ENCODE measurements around the gene SLC2A11. TPM values are rescaled to one million over a fixed set of nuclear protein-coding genes. Genes with fewer than 3 reads are reported as not detected.

SLC2A11 gene
- total RNA-seq, 1 experiment from 2014 or later: 9.4 TPM

DNA sequence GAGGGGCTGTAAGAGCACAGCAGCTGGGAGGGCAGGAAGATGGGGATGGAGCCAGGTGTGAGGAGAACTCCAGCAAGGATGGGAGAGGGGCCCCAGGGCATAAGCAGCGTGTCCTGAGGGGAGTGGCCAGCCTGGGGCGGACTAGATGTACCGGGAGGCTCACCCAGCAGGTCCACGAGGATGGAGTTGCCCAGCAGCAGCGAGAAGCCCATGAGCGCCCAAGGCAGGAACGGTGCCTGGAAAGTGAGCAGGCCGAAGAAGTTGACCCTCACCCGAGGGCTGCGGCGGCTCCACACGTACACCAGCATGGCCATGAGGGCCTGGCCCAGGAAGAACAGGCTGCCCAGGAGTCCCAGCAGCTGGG, 20.2 kb upstream of the SLC2A11 start:
- no peak for DNase-seq
- Histone ChIP-seq H3K79me2 (ENCODE audit: low read length) (no peaks in the 10 kb centered on the region), H3K27me3 (ENCODE audit: low read length) (no peaks in the 10 kb centered on the region), H3K9me3 (ENCODE audit: low read length) (no peaks in the 10 kb centered on the region), H3K9me2 (replicated peaks; ENCODE audit: low read length) (no peaks in the 10 kb centered on the region), H3K4me1 (ENCODE audit: insufficient read depth, low read length) (0 out of 2 replicates have a peak, but pooled peaks cover 3% of the 10 kb centered on the region), H3K4me3 (ENCODE audit: low read length) (no peak overlapping the region), H3K27ac (ENCODE audit: low read length) (no peak overlapping the region), H3F3A (ENCODE audit: low read length, unreplicated experiment) (no peaks in the 10 kb centered on the region), H3K9ac (ENCODE audit: low read length) (no peak overlapping the region), H2AFZ (ENCODE audit: low read length) (no peak overlapping the region), H3K36me3 (ENCODE audit: low read depth, low read length) (no peaks in the 10 kb centered on the region), H4K20me1 (ENCODE audit: low read length) (no peaks in the 10 kb centered on the region), H3K4me2 (ENCODE audit: low read length) (no peak overlapping the region)
- no TSS peak for BruUV-seq (replicated peaks)
- intact Hi-C loops (cut with micrococcal nuclease): no loop called here
- ChIA-PET CTCF (no interaction called here), POLR2A (ENCODE audit: unreplicated experiment) (no interaction called here)
- no peak for TF ChIP-seq EZH2phosphoT487 (IDR thresholded peaks at IDR 0.05; ENCODE audit: borderline replicate concordance, low read length)
- TF ChIP-seq, protein P1, sequence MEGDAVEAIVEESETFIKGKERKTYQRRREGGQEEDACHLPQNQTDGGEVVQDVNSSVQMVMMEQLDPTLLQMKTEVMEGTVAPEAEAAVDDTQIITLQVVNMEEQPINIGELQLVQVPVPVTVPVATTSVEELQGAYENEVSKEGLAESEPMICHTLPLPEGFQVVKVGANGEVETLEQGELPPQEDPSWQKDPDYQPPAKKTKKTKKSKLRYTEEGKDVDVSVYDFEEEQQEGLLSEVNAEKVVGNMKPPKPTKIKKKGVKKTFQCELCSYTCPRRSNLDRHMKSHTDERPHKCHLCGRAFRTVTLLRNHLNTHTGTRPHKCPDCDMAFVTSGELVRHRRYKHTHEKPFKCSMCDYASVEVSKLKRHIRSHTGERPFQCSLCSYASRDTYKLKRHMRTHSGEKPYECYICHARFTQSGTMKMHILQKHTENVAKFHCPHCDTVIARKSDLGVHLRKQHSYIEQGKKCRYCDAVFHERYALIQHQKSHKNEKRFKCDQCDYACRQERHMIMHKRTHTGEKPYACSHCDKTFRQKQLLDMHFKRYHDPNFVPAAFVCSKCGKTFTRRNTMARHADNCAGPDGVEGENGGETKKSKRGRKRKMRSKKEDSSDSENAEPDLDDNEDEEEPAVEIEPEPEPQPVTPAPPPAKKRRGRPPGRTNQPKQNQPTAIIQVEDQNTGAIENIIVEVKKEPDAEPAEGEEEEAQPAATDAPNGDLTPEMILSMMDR (conservative IDR thresholded peaks at IDR 0.05; ENCODE audit: low read depth, low read length): no peak
- no peak for TF ChIP-seq EZH2 (IDR thresholded peaks at IDR 0.05; ENCODE audit: low read length, unreplicated experiment)
- ATAC-seq: no peak

DNA sequence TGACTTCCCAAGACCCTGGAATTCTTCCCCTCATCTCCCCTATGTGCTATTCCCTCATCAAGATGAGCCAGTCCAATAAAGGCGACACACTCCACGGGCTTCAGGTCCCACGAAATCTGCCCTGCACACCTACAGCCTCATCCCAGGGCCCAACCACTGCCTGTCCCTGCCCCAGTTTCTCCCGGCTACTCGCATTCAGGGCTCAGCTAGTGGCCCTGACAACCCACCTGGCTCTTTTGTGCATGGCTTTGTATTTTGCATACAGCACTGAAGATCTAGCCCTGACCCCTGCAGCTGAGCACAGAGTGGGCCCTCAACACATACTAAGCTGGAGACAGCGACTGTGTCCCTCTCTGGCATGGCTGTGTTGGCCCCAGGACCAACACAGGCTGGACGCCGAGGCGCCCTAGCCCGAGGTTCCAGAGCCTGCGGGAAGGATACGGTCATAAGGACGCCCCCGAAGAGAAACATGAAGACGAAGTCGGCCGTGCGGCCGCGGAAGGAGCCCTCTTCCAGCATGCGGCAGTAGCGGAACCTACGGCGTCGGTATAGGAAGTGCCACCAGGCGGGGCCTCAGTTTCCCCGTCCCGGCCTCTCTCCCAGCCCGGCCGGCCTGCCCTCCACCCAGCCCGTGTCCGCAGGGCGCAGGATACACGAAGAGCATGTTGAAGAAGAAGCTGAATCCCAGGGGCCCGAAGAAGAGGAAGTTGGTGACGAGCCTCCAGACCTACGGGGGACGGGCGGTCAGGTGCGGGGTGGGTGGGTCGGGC, 19.6 kb upstream of the SLC2A11 start:
- Histone ChIP-seq H2AFZ (ENCODE audit: low read length) (no peak overlapping the region), H3K27me3 (ENCODE audit: low read length) (no peaks in the 10 kb centered on the region), H3K36me3 (ENCODE audit: low read depth, low read length) (no peaks in the 10 kb centered on the region), H3K27ac (ENCODE audit: low read length) (no peak overlapping the region), H3K79me2 (ENCODE audit: low read length) (no peaks in the 10 kb centered on the region), H3K9me3 (ENCODE audit: low read length) (no peaks in the 10 kb centered on the region), H3K9me2 (replicated peaks; ENCODE audit: low read length) (no peaks in the 10 kb centered on the region), H3F3A (ENCODE audit: low read length, unreplicated experiment) (no peaks in the 10 kb centered on the region), H3K9ac (ENCODE audit: low read length) (no peak overlapping the region), H3K4me2 (ENCODE audit: low read length) (no peak overlapping the region), H3K4me1 (ENCODE audit: insufficient read depth, low read length) (0 out of 2 replicates have a peak, but pooled peaks cover 3% of the 10 kb centered on the region), H3K4me3 (ENCODE audit: low read length) (no peak overlapping the region), H4K20me1 (ENCODE audit: low read length) (no peaks in the 10 kb centered on the region)
- ChIA-PET CTCF (no interaction called here), POLR2A (ENCODE audit: unreplicated experiment) (no interaction called here)
- BruUV-seq (replicated peaks): no TSS peak
- TF ChIP-seq, protein P1 (conservative IDR thresholded peaks at IDR 0.05; ENCODE audit: low read depth, low read length): no peak
- TF ChIP-seq EZH2phosphoT487 (IDR thresholded peaks at IDR 0.05; ENCODE audit: borderline replicate concordance, low read length) (no peak), EZH2 (IDR thresholded peaks at IDR 0.05; ENCODE audit: low read length, unreplicated experiment) (no peak)
- DNase-seq (no peak), ATAC-seq (no peak)
- intact Hi-C loops (cut with micrococcal nuclease): no loop called here
